SK-N-SH (cell line): ENCODE data around the gene UBXN2A. TPM values are rescaled to one million over a fixed set of nuclear protein-coding genes. Genes with fewer than 3 reads are reported as not detected.
A peak's percentile ranks its signal among the peaks of the same experiment; 100 is the strongest.

Experiments
- CTCF ChIA-PET: fragments of 300-600, 350-600 bp; formaldehyde crosslinking; extraction: SDS; loops from one replicate; lab custom pipeline; 2021; lab: Yijun Ruan, JAX
- POLR2A ChIA-PET: fragments of 350-600 bp; sonication (Branson Sonifier 250); formaldehyde crosslinking; extraction: SDS; loops from one replicate; lab custom pipeline; 2020; ENCODE audit warnings: antibody characterized with exemption, inconsistent platforms; lab: Yijun Ruan, JAX
- DNase-seq: peaks from one replicate; pipeline ENCODE4 v3.0.0; 2012
- H2AFZ ChIP-seq: fragments of 200-600 bp; sonication (generic); 2 replicates; pipeline ENCODE4 v1.8.1; 2016; ENCODE audit warnings: antibody characterized with exemption, mild to moderate bottlenecking, low read depth
- H3F3A ChIP-seq: fragments of 200-600 bp; sonication (generic); replicated peaks from 2 replicates; pipeline ENCODE3; 2016; ENCODE audit warnings: antibody characterized with exemption, mild to moderate bottlenecking; ENCODE audit not compliant: insufficient read depth
- H3K27ac ChIP-seq, 2 experiments: fragments of 200-500 bp in 1 of 2; fragments of 200-600 bp in 1 of 2; sonication (Bioruptor generic) in 1 of 2; sonication (generic), shearing (Covaris generic) in 1 of 2; 2 replicates each; pipeline versions ENCODE4 v1.5.1 to v1.6.1; 2014 to 2016; ENCODE audit warnings: low read depth in 2 of 2, inconsistent platforms in 1 of 2, low read length in 1 of 2, mild to moderate bottlenecking in 1 of 2, mixed read lengths in 1 of 2
- H3K27me3 ChIP-seq: fragments of 200-600 bp; sonication (generic), shearing (Covaris generic); 2 replicates; pipeline ENCODE4 v1.6.1; 2016; ENCODE audit warnings: mixed run types; ENCODE audit not compliant: insufficient read depth
- H3K36me3 ChIP-seq, 2 experiments: fragments of 200-500 bp in 1 of 2; fragments of 200-600 bp in 1 of 2; sonication (Bioruptor generic) in 1 of 2; sonication (generic) in 1 of 2; replicated peaks in 1 of 2; 2 replicates each; pipeline versions ENCODE3 to v1.5.1; 2014 to 2016; ENCODE audit warnings: low read length in 1 of 2, mild to moderate bottlenecking in 1 of 2; ENCODE audit not compliant: insufficient read depth in 2 of 2, control insufficient read depth in 1 of 2
- H3K4me1 ChIP-seq, 2 experiments: fragments of 200-500 bp in 1 of 2; fragments of 200-600 bp in 1 of 2; sonication (Bioruptor generic) in 1 of 2; sonication (generic), shearing (Covaris generic) in 1 of 2; 2 replicates each; pipeline versions ENCODE4 v1.5.1 to v1.6.1; 2014 to 2016; ENCODE audit warnings: low read depth in 1 of 2, low read length in 1 of 2, mixed run types in 1 of 2; ENCODE audit not compliant: insufficient read depth in 2 of 2, control insufficient read depth in 1 of 2
- H3K4me2 ChIP-seq: fragments of 200-600 bp; sonication (generic), shearing (Covaris generic); 2 replicates; pipeline ENCODE4 v1.6.1; 2017; ENCODE audit warnings: mixed run types
- H3K4me3 ChIP-seq, 2 experiments: fragments of 200-500 bp in 1 of 2; fragments of 200-600 bp in 1 of 2; sonication (Bioruptor generic) in 1 of 2; sonication (generic), shearing (Covaris generic) in 1 of 2; 2 replicates each; pipeline versions ENCODE4 v1.5.1 to v1.8.1; 2014 to 2016; ENCODE audit warnings: low read depth in 2 of 2, inconsistent platforms in 1 of 2, low read length in 1 of 2, mild to moderate bottlenecking in 1 of 2, mixed read lengths in 1 of 2, moderate library complexity in 1 of 2
- H3K79me2 ChIP-seq: fragments of 200-600 bp; sonication (generic); 2 replicates; pipeline ENCODE4 v1.8.1; 2017; ENCODE audit warnings: mild to moderate bottlenecking; ENCODE audit not compliant: insufficient read depth
- H3K9ac ChIP-seq: fragments of 200-600 bp; sonication (generic); 2 replicates; pipeline ENCODE4 v1.6.1; 2017; ENCODE audit warnings: mixed run types
- H3K9me2 ChIP-seq: fragments of 200-600 bp; sonication (generic); 2 replicates; pipeline ENCODE4 v1.6.1; 2017; ENCODE audit warnings: mixed run types
- H3K9me3 ChIP-seq: fragments of 200-600 bp; sonication (generic); 2 replicates; pipeline ENCODE4 v1.6.1; 2017; ENCODE audit warnings: mixed run types, mild to moderate bottlenecking, moderate library complexity
- H4K20me1 ChIP-seq: fragments of 200-600 bp; sonication (generic); 2 replicates; pipeline ENCODE4 v1.6.1; 2017; ENCODE audit warnings: mild to moderate bottlenecking, mixed run types; ENCODE audit not compliant: insufficient read depth
- SIN3A ChIP-seq: IDR thresholded peaks from 2 replicates; pipeline ENCODE4 v1.6.1; 2012; ENCODE audit warnings: low read depth, mild to moderate bottlenecking, low read length, moderate library complexity, borderline replicate concordance
- YY1 ChIP-seq: IDR thresholded peaks from 2 replicates; pipeline ENCODE4 v1.4.0; 2012; ENCODE audit warnings: low read depth, mild to moderate bottlenecking
- WGBS: methylation state at CpG from one replicate; pipeline ENCODE4 v1.1.6; 2017; ENCODE audit warnings: low lambda C conversion rate; 5-methylcytosine and 5-hydroxymethylcytosine counted together
- polyA plus RNA-seq, 3 experiments: library from polyadenylated mRNA; depleted of rRNA; stranded (reverse); fragments of >200 nt; gene quantifications; 2 replicates each; pipeline ENCODE4 v1.2.3, GENCODE V29; 2012
- TF ChIP-seq, protein P1 (sequence below): IDR thresholded peaks from 2 replicates; pipeline ENCODE4; 2012
- TF ChIP-seq, protein P2 (sequence below): IDR thresholded peaks from 2 replicates; pipeline ENCODE4 v1.4.0; 2012; ENCODE audit warnings: low read depth

UBXN2A gene
- polyA plus RNA-seq, 1 of the 3 experiments (the other 2 are of a cell fraction), result 5.8 TPM

GRCh38 chr2:24009367-24009679 lies 69.1 kb downstream of the UBXN2A start:
- DNase-seq, result no peak
- POLR2A ChIA-PET, result no interaction called here
- Histone ChIP-seq H4K20me1 (no peaks in the 10 kb centered on the region), H3F3A (peaks cover 4% of the 10 kb centered on the region), H3K79me2 (no peaks in the 10 kb centered on the region), H3K27ac (no peak overlapping the region), H3K9me3 (no peaks in the 10 kb centered on the region), H3K4me3 (peak overlapping the region in 1 of 2 experiments; percentile 43; a peak in 1 of 4 replicates), H3K9me2 (no peaks in the 10 kb centered on the region), H3K27me3 (no peaks in the 10 kb centered on the region), H3K4me1 (peaks cover 0 to 7% of the 10 kb centered on the region in 2 experiments; a peak in 1 of 4 replicates), H3K9ac (no peak overlapping the region), H3K4me2 (no peak overlapping the region), H2AFZ (no peak overlapping the region; the same call in 1 of the 2 replicates), H3K36me3 (peaks cover 0 to 4% of the 10 kb centered on the region in 2 experiments)
- WGBS, result 88% methylated on average over 9 of the region's 9 CpGs
- TF ChIP-seq SIN3A, result no peak
- CTCF ChIA-PET, result interaction anchor here (1.0 to 2.1 kb wide), 4 partner anchors 11 to 83 kb away, joined by 3 to 5 read pairs (median 4); partner anchors contain the start of gene ATAD2B

DNA sequence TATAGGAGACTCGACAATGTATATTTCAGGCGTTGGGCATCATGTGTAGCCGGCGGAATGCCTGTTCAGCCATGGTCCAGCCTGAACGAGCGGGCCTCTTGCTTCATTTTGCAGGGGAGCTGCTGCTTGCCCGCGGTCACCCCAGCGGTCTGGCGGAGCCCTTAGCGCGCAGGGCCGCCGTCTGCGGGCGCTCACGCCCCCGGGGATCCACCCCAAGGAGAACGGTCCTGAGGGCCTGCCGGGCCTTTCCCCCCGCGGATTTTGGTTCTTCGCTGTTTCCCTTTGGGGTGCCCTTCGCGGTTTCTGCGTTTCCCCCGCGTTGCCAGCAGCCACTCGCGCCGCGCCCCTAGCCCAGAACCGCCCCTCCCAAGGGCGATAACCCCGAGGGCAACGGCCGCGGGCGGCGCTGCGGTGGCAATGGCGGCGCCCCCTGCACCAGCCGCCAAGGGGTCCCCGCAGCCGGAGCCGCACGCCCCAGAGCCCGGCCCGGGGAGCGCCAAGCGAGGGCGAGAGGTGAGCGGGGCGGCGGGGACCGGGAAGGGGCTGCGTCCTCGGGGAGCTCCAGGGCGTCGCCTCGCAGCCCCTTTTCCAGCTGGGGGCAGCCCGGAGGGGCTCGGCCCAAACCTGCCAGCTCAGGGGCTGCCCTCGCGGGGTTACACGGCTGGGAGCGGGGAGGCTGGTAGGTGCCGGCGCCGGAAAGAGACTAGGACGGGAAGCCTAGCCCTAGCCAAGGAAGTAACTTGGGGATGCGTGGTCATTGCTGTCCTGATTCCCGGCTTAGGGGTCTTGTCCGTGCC lies 69.6 kb downstream of the UBXN2A start, which contains the start of gene MFSD2B:
MFSD2B (plus strand) TSS at position 406 of the 797 bp plus-strand sequence; CDS start at position 418, 12 bp downstream.
- Histone ChIP-seq H2AFZ (peak within 1 kb of the TSS; percentile 56; the same call in 1 of the 2 replicates), H4K20me1 (no peaks in the 10 kb centered on the region), H3K36me3 (peaks cover 0 to 3% of the 10 kb centered on the region in 2 experiments), H3K9ac (no peak within 1 kb of the TSS), H3K9me2 (no peaks in the 10 kb centered on the region), H3K79me2 (no peaks in the 10 kb centered on the region), H3K27ac (no peak within 1 kb of the TSS), H3F3A (peaks cover 1% of the 10 kb centered on the region), H3K4me1 (peaks cover 0 to 7% of the 10 kb centered on the region in 2 experiments; a peak in 1 of 4 replicates), H3K27me3 (no peaks in the 10 kb centered on the region), H3K4me2 (peak within 1 kb of the TSS; percentile 39; the same call in 1 of the 2 replicates), H3K9me3 (no peaks in the 10 kb centered on the region), H3K4me3 (peak within 1 kb of the TSS; percentile 8 to 43; a peak in 3 of 4 replicates)
- POLR2A ChIA-PET, result no interaction called here
- TF ChIP-seq, protein P1, sequence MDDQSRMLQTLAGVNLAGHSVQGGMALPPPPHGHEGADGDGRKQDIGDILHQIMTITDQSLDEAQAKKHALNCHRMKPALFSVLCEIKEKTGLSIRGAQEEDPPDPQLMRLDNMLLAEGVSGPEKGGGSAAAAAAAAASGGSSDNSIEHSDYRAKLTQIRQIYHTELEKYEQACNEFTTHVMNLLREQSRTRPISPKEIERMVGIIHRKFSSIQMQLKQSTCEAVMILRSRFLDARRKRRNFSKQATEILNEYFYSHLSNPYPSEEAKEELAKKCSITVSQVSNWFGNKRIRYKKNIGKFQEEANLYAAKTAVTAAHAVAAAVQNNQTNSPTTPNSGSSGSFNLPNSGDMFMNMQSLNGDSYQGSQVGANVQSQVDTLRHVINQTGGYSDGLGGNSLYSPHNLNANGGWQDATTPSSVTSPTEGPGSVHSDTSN, result no peak
- TF ChIP-seq, protein P2, sequence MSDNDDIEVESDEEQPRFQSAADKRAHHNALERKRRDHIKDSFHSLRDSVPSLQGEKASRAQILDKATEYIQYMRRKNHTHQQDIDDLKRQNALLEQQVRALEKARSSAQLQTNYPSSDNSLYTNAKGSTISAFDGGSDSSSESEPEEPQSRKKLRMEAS, result no peak
- TF ChIP-seq YY1, result no peak
- CTCF ChIA-PET, result interaction anchor here (0.6 to 2.1 kb wide), 6 partner anchors 12 to 494 kb away, joined by 3 to 5 read pairs (median 4); partner anchors contain the start of gene ATAD2B
- WGBS, result 31% methylated on average over 57 of the region's 75 CpGs
- peak; percentile 86 for DNase-seq

DNA sequence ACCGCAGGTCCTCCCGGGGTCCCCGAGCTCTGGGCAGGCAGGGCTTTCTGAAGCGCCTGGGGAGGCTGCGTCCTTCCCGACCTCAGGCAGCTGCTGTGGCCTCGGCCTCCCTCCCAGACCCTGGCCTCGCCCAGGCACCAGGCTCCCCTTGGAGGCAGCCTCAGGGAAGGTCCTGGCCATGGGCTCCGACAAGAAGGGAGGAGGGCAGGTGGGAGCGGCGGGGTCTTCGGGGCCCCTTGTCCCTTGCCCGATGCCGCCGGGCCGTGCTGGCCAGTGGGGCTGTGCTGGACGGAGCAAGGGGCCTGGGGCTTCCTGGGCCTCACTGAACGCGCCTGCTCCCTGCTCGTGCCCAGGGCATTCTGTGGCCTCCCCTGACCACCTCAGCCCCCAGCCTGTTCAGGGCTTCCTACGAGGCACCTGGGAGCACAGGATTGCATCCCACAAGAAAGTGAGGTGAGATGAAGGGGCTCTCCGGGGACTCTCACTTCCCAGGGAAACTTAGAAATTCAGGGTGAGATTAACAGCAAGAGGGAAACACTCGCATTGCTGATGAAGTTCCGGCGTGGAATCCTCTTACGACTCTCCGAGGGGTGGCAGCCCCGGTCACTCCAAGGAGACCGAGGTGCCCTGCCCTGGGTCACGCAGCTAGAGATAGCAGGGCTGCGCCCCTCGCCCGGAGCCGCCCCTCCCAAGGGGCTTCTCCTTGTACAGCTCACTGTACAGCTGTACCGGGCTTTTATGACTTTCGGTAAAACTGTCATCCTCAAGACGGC lies 70.4 kb downstream of the UBXN2A start:
- DNase-seq, result peak; percentile 40
- H2AFZ ChIP-seq, result no peak overlapping the region; the same call in 1 of the 2 replicates
- H3K27me3 ChIP-seq, result no peaks in the 10 kb centered on the region
- no peaks in the 10 kb centered on the region for H3K9me2 ChIP-seq
- H3K9me3 ChIP-seq, result no peaks in the 10 kb centered on the region
- POLR2A ChIA-PET, result no interaction called here
- H3K4me2 ChIP-seq, result no peak overlapping the region
- no peak overlapping the region for H3K27ac ChIP-seq
- no peaks in the 10 kb centered on the region for H3K79me2 ChIP-seq
- H3K4me3 ChIP-seq, result no peak overlapping the region
- H4K20me1 ChIP-seq, result no peaks in the 10 kb centered on the region
- CTCF ChIA-PET, result interaction anchor here (0.8 to 2.1 kb wide), 5 partner anchors 10 to 73 kb away, joined by 3 to 5 read pairs (median 3); no protein-coding TSS in a partner anchor
- WGBS, result 85% methylated on average over 31 of the region's 37 CpGs
- TF ChIP-seq YY1, result no peak
- TF ChIP-seq, all 33 proteins: peak for 0
- no peaks in the 10 kb centered on the region for H3F3A ChIP-seq
- no peak overlapping the region for H3K9ac ChIP-seq
- peaks cover 0 to 7% of the 10 kb centered on the region in 2 experiments; a peak in 2 of 4 replicates for H3K4me1 ChIP-seq
- no peaks in the 10 kb centered on the region for H3K36me3 ChIP-seq
